CD14-positive monocyte (primary cell): Measurements from ENCODE around the gene BZW1. TPM values are rescaled to one million over a fixed set of nuclear protein-coding genes. Genes with fewer than 3 reads are reported as not detected.

Experiments used
- DNase-seq, 3 donors: peaks; one replicate each; pipeline ENCODE4 v3.0.0-alpha.2; 2011 to 2022
- H2AFZ ChIP-seq: 2 replicates; pipeline ENCODE4 v1.6.0; 2012; ENCODE audit warnings: mild to moderate bottlenecking, low read depth, low read length, inconsistent platforms; ENCODE audit not compliant: insufficient read depth, poor library complexity, severe bottlenecking
- H3K27ac ChIP-seq, 2 donors: 1 replicate in 1 of 2; 2 replicates in 1 of 2; pipeline ENCODE4 v1.5.1; 2012 to 2013; ENCODE audit warnings: low read length in 2 of 2, control low read depth in 1 of 2, inconsistent platforms in 1 of 2, low read depth in 1 of 2, mild to moderate bottlenecking in 1 of 2
- H3K27me3 ChIP-seq, 2 donors: one replicate each; pipeline versions ENCODE4 v1.6.0 to v1.6.1; 2011 to 2013; ENCODE audit warnings: low read length in 2 of 2; ENCODE audit not compliant: control insufficient read depth in 2 of 2, insufficient read depth in 2 of 2
- H3K36me3 ChIP-seq, 2 donors: replicated peaks in 1 of 2; 1 replicate in 1 of 2; 2 replicates in 1 of 2; pipeline versions ENCODE4 v1.5.1 to v1.6.1; 2012 to 2013; ENCODE audit warnings: low read length in 2 of 2, control low read depth in 1 of 2, inconsistent platforms in 1 of 2, mild to moderate bottlenecking in 1 of 2; ENCODE audit not compliant: insufficient read depth in 2 of 2, control insufficient read depth in 1 of 2
- H3K4me1 ChIP-seq, 2 donors: 1 replicate in 1 of 2; 2 replicates in 1 of 2; pipeline versions ENCODE4 v1.5.1 to v1.6.1; 2012 to 2013; ENCODE audit warnings: low read length in 2 of 2, control low read depth in 1 of 2, inconsistent platforms in 1 of 2, mild to moderate bottlenecking in 1 of 2, moderate library complexity in 1 of 2; ENCODE audit not compliant: insufficient read depth in 2 of 2, control insufficient read depth in 1 of 2
- H3K4me2 ChIP-seq: replicated peaks from 2 replicates; pipeline ENCODE3; 2012; ENCODE audit warnings: low read length, moderate library complexity, mild to moderate bottlenecking; ENCODE audit not compliant: poor library complexity, severe bottlenecking; ENCODE audit errors: extremely low read depth
- H3K4me3 ChIP-seq, 3 experiments: fragments of 200-600 bp in 1 of 3; sonication (generic) in 1 of 3; replicated peaks in 1 of 3; 1 replicate in 2 of 3; 2 replicates in 1 of 3; pipeline ENCODE4 v1.5.1; 2011 to 2013; ENCODE audit warnings: low read length in 3 of 3, mild to moderate bottlenecking in 3 of 3, control low read depth in 2 of 3, low read depth in 2 of 3, inconsistent platforms in 1 of 3, moderate library complexity in 1 of 3
- H3K79me2 ChIP-seq: 2 replicates; pipeline ENCODE4 v1.6.0; 2012; ENCODE audit warnings: mild to moderate bottlenecking, control low read depth, inconsistent platforms, low read length, moderate library complexity; ENCODE audit not compliant: insufficient read depth
- H3K9ac ChIP-seq: 2 replicates; pipeline ENCODE4 v1.6.0; 2017; ENCODE audit warnings: low read length, mild to moderate bottlenecking; ENCODE audit not compliant: insufficient read depth, poor library complexity, severe bottlenecking
- H3K9me3 ChIP-seq, 2 donors: replicated peaks in 1 of 2; 1 replicate in 1 of 2; 2 replicates in 1 of 2; pipeline versions ENCODE4 v1.5.1 to v1.6.1; 2012 to 2013; ENCODE audit warnings: low read length in 2 of 2, control low read depth in 1 of 2; ENCODE audit not compliant: control insufficient read depth in 1 of 2, insufficient read depth in 1 of 2
- H4K20me1 ChIP-seq: 2 replicates; pipeline ENCODE4 v1.6.0; 2012; ENCODE audit warnings: mild to moderate bottlenecking, low read length, control low read depth, moderate library complexity; ENCODE audit not compliant: insufficient read depth
- H3K27ac Mint-ChIP-seq, 7 donors: one replicate each; pipeline ENCODE4 v1.8.0; 2020; ENCODE audit warnings: mild to moderate bottlenecking in 7 of 7, mixed read lengths in 7 of 7, moderate library complexity in 6 of 7, inconsistent platforms in 2 of 7
- H3K27me3 Mint-ChIP-seq, 3 donors: one replicate each; pipeline ENCODE4 v1.8.0; 2021 to 2022; ENCODE audit warnings: low read depth in 3 of 3, mild to moderate bottlenecking in 3 of 3, mixed read lengths in 3 of 3, moderate library complexity in 3 of 3, inconsistent platforms in 1 of 3
- H3K36me3 Mint-ChIP-seq, 2 donors: one replicate each; pipeline ENCODE4 v1.8.0; 2020; ENCODE audit warnings: mixed read lengths in 2 of 2, inconsistent platforms in 1 of 2, mild to moderate bottlenecking in 1 of 2
- H3K4me1 Mint-ChIP-seq: one replicate; pipeline ENCODE4 v1.8.0; 2020; ENCODE audit warnings: mild to moderate bottlenecking, mixed read lengths
- H3K4me3 Mint-ChIP-seq, 2 donors: one replicate each; pipeline ENCODE4 v1.8.0; 2020; ENCODE audit warnings: mild to moderate bottlenecking in 2 of 2, mixed read lengths in 2 of 2, moderate library complexity in 1 of 2
- H3K9me3 Mint-ChIP-seq, 7 donors: one replicate each; pipeline ENCODE4 v1.8.0; 2020 to 2022; ENCODE audit warnings: mixed read lengths in 7 of 7, mild to moderate bottlenecking in 6 of 7, moderate library complexity in 6 of 7, inconsistent platforms in 2 of 7
- CTCF ChIP-seq: fragments of 200-600 bp; IDR thresholded peaks from one replicate; pipeline ENCODE4 v1.8.0; 2022; ENCODE audit warnings: antibody characterized with exemption, mild to moderate bottlenecking
- WGBS: methylation state at CpG from one replicate; pipeline ENCODE4 v1.1.5; 2013; ENCODE audit warnings: missing lambda C conversion rate; ENCODE audit not compliant: insufficient coverage; 5-methylcytosine and 5-hydroxymethylcytosine counted together
- intact Hi-C, 2 donors: fragments of 100-400 bp; cut with micrococcal nuclease; formaldehyde crosslinking; loops; one replicate each; pipeline versions ENCODE4 v1.15.0 to v1.15.1; 2023
- polyA plus RNA-seq, 3 donors: library from polyadenylated mRNA; depleted of rRNA in 1 of 3; unstranded in 2 of 3; stranded (reverse) in 1 of 3; fragments of 300-500 nt in 2 of 3; fragments of >200 nt in 1 of 3; fragmentation: Illumina TruSeq in 2 of 3; gene quantifications; 1 replicate in 2 of 3; 2 replicates in 1 of 3; pipeline ENCODE4 v1.2.3, GENCODE V29; 2012 to 2021

The BZW1 gene
- polyA plus RNA-seq, 3 donors = 58.0 to 221 (median 202) TPM

- Histone ChIP-seq H3K4me2 (no peak overlapping the region), H3K9ac (no peak overlapping the region), H4K20me1 (peaks cover 53% of the 10 kb centered on the region), H3K4me1 (no peaks in the 10 kb centered on the region), H3K27me3 (no peaks in the 10 kb centered on the region), H3K9me3 (no peaks in the 10 kb centered on the region), H3K27ac (no peak overlapping the region), H2AFZ (no peak overlapping the region), H3K4me3 (no peak overlapping the region), H3K79me2 (peaks cover 18% of the 10 kb centered on the region), H3K36me3 (peaks cover 46 to 49% of the 10 kb centered on the region in 2 donors)
- H3K36me3 Mint-ChIP-seq = peaks cover 43 to 47% of the 10 kb centered on the region in 2 donors
- 77% methylated on average over 4 of the region's 14 CpGs for WGBS
- no peak overlapping the region for H3K4me3 Mint-ChIP-seq
- peaks cover 2% of the 10 kb centered on the region for H3K4me1 Mint-ChIP-seq
- H3K27ac Mint-ChIP-seq = peak overlapping the region in 5 of 7 donors; percentile 27 to 86 (median 65)
- DNase-seq = no peak
- no peak for TF ChIP-seq CTCF
- intact Hi-C loops = loop anchor here in 1 of 2 donors (5.0 kb wide), 1 partner anchor 33 kb away; no protein-coding TSS in a partner anchor
- peaks cover 0 to 2% (median 1%) of the 10 kb centered on the region in 3 donors for H3K27me3 Mint-ChIP-seq
- H3K9me3 Mint-ChIP-seq = peaks cover 0 to 2% (median 0%) of the 10 kb centered on the region in 7 donors
Measured at GRCh38 chr2:200850512-200851256, 39.0 kb downstream of the BZW1 start.

- no peak for TF ChIP-seq CTCF
- intact Hi-C loops = loop anchor here in 1 of 2 donors (5.0 kb wide), 1 partner anchor 34 kb away; no protein-coding TSS in a partner anchor
- Histone ChIP-seq H3K4me1 (no peaks in the 10 kb centered on the region), H3K9me3 (no peaks in the 10 kb centered on the region), H3K79me2 (peaks cover 25% of the 10 kb centered on the region), H2AFZ (no peak overlapping the region), H3K27me3 (no peaks in the 10 kb centered on the region), H3K4me3 (no peak overlapping the region), H4K20me1 (peaks cover 62% of the 10 kb centered on the region), H3K36me3 (peaks cover 56 to 59% of the 10 kb centered on the region in 2 donors), H3K9ac (no peak overlapping the region), H3K27ac (no peak overlapping the region), H3K4me2 (no peak overlapping the region)
- Mint-ChIP-seq H3K27ac (peak overlapping the region in 5 of 7 donors; percentile 12 to 75 (median 49)), H3K4me3 (no peak overlapping the region), H3K9me3 (peaks cover 0 to 2% (median 0%) of the 10 kb centered on the region in 7 donors), H3K4me1 (peaks cover 2% of the 10 kb centered on the region), H3K36me3 (peaks cover 48 to 55% of the 10 kb centered on the region in 2 donors), H3K27me3 (peaks cover 0 to 1% (median 0%) of the 10 kb centered on the region in 3 donors)
- DNase-seq = no peak
- WGBS = 100% methylated on average over 2 of the region's 6 CpGs
Measured at GRCh38 chr2:200851398-200852248, 39.9 kb downstream of the BZW1 start.
